GM12865 (cell line): ENCODE results near the gene PAF1.

Experiments
- DNase-seq: peaks from one replicate; pipeline ENCODE4 v3.0.0; 2010; ENCODE audit warnings: low read depth
- H3K4me3 ChIP-seq: 2 replicates; pipeline ENCODE4 v1.5.1; 2011; ENCODE audit warnings: mild to moderate bottlenecking, low read depth, low read length, control low read depth
- TF ChIP-seq, protein P1 (sequence below): IDR thresholded peaks from 2 replicates; pipeline ENCODE4 v1.5.1; 2011; ENCODE audit warnings: low read length, control low read depth, low read depth, inconsistent platforms; ENCODE audit not compliant: insufficient read depth; ENCODE audit errors: missing control alignments

Gene PAF1

DNA sequence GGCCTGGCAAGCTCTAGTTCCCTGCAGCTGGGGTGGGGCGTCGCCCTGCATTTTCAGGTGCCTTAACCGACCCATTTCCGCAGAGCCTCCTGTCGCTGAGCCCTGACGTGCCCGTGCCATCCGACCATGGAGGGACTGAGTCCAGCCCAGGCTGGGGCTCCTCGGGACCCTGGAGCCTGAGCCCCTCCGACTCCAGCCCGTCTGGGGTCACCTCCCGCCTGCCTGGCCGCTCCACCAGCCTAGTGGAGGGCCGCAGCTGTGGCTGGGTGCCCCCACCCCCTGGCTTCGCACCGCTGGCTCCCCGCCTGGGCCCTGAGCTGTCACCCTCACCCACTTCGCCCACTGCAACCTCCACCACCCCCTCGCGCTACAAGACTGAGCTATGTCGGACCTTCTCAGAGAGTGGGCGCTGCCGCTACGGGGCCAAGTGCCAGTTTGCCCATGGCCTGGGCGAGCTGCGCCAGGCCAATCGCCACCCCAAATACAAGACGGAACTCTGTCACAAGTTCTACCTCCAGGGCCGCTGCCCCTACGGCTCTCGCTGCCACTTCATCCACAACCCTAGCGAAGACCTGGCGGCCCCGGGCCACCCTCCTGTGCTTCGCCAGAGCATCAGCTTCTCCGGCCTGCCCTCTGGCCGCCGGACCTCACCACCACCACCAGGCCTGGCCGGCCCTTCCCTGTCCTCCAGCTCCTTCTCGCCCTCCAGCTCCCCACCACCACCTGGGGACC lies 16.9 kb upstream of the PAF1 start:
- TF ChIP-seq, protein P1, sequence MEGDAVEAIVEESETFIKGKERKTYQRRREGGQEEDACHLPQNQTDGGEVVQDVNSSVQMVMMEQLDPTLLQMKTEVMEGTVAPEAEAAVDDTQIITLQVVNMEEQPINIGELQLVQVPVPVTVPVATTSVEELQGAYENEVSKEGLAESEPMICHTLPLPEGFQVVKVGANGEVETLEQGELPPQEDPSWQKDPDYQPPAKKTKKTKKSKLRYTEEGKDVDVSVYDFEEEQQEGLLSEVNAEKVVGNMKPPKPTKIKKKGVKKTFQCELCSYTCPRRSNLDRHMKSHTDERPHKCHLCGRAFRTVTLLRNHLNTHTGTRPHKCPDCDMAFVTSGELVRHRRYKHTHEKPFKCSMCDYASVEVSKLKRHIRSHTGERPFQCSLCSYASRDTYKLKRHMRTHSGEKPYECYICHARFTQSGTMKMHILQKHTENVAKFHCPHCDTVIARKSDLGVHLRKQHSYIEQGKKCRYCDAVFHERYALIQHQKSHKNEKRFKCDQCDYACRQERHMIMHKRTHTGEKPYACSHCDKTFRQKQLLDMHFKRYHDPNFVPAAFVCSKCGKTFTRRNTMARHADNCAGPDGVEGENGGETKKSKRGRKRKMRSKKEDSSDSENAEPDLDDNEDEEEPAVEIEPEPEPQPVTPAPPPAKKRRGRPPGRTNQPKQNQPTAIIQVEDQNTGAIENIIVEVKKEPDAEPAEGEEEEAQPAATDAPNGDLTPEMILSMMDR, result no peak
- peak; percentile 75 for DNase-seq
- peak overlapping the region; percentile 92 for H3K4me3 ChIP-seq

DNA sequence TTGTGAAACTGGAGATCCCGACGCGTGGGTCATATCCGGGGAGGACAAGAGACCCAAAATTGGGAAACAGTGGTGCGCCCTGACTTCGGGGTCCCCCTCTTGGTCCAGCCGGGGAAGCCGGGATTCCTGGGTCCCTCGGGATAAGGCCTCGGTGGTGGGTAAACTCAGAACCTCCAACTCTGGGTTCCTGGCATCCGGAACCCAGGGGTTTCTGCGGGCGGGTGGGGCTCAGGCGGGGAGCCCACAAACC lies 16.4 kb upstream of the PAF1 start:
- TF ChIP-seq, protein P1, result no peak
- no peak for DNase-seq
- H3K4me3 ChIP-seq, result peak overlapping the region; percentile 92

DNA sequence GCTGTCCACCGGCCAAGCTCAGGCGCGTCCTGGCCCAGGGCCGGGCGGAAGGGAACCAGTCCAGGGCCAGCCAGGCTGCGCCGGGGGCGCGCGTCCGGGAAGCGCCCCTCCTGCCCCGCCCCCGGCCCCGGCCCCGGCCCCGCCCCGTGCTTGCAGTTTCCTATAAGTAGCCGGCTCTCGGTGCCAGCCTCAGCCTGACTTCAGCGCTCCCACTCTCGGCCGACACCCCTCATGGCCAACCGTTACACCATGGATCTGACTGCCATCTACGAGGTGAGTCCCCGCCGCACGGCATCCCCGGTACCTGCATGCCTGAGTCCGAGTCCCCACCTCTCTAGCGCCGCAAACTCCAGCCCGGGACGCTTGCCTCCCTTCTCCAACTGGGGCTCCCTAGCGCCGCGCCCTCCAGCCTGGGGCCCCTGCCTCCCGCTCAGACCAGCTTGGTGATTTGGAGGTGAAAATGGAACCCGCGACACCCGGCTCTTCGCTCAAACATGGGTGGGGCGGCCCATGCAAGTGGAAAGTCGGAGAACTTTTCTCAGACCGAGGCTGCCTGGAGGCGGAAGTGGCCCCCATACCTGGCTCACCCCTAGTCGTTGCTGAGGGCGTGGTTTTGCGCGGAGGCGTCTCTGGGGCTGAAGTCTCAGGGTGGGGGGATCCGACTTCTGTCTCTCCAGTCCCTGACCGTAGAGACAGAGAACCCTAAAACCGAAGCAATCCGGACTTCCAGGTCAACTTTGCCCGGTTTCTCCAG lies 15.9 kb upstream of the PAF1 start, which contains the start of gene ZFP36:
Gene ZFP36 (plus strand): TSS at position 192 of the 754 bp plus-strand sequence. CDS start 58 bp downstream, at position 250.
- H3K4me3 ChIP-seq, result peak within 1 kb of the TSS; percentile 92
- DNase-seq, result peak; percentile 95
- TF ChIP-seq, protein P1, result peak; percentile 1

DNA sequence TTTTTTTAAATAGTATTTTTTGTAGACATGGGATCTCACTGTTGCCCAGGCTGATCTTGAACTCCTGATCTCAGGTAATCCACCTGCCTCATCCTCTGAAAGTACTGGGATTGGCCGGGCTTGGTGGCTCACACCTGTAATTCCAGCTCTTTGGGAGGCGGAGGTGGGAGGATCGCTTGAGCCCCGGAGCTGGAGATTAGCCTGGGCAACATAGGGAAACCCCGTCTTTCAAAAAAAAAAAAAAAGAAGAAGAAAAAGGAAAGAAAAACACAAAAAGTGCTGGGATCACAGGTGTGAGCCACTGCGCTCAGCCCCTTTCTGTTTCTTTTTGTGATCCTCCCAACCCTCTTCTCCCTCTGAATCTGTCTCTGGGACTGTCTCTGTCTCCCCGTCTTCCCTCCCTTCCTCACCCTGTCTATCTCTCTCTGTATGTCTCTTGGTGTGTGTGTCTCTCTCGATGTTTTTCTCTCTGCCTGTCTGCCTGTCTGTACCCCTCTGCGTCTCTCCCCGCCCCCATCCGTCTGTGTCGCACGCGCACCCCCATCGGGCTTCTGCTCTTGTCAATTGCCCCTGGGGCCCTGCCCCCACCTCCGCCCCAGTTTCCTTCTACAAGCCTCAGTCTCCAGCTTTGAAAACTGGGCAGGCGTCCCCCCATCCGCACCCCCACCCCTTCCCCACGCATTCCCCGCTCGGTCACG lies 15.2 kb upstream of the PAF1 start:
- peak; percentile 88 for DNase-seq
- TF ChIP-seq, protein P1, result no peak
- H3K4me3 ChIP-seq, result peak overlapping the region; percentile 73

DNA sequence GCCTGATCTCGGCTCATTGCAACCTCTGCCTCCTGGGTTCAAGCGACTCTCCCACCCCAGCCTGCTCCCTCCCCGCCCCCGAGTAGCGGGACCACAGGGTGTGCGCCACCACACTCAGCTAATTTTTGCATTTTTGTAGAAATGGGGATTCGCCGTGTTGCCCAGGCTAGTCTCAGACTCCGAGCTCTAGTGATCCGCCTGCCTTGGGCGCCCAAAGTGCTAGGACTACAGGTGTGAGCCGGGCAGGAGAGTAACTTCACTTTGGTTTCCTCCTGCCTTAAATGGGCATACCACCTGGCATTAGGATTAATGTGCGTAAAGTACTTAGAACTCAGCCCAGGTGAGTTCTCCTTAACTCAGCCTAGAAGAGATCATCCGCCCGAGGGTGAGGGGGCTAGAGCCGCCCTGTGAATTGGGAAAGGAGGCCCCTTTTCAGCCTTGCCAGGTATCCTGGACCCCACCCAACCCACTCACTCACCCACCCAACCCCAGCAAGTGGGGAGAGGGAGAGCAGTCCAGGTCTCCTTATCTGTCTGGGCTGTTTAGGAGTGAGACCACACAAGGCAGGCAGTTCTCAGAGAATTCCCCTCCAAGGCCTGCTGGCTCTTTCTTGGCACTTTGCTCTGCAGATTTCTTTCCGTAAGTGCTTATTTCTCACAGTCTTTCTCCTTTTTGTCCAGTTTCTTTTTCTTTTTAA lies 14.5 kb upstream of the PAF1 start:
- no peak for DNase-seq
- H3K4me3 ChIP-seq, result peak overlapping the region; percentile 73
- TF ChIP-seq, protein P1, result no peak

DNA sequence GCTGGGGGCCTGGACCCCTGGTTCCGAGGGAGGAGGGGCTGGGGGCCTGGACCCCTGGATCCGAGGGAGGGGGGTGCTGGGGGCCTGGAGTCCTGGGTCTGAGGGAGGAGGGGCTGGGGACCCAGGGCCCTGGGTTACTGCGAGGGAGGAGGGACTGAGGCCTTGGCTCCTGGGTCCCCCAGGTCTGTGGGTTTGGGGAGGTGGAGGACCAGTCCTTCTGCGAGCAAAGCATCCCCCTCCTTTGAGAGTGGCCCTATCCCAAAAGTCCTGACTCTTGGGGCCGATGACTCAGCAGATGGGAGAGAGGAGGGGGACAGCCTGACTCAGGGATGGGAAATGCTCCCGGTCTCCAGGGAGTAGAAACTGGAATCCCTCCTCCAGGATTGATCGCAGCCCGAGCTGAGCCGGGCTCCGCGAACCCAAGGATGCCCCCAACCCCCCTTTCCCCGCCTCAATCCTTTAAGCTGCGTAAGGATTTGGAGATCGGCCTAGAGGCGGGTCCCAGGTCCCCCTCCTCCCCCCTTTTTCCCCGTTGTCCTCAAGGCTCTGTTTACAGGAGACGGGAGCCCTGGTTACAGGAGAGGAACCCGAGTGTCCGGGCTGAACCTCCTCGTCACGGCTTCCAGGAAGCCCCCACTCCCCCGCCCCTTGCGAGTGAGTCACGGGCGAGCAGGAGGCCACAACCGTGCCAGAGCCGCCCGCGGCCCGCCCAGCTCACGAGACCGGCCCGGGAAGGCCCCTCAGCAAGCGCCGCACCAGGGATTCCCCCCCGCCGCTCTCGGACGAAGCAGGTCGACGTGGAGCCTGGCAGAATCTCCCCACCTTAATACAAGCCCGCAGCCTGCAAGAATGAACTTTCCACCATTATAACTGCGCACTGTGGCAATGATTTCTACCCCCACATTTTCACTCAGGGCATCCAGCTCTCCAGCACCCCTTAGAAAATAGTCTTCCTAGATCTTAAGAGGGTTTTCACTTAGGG lies 12.7 kb upstream of the PAF1 start:
- H3K4me3 ChIP-seq, result peak overlapping the region; percentile 73
- TF ChIP-seq, protein P1, result no peak
- DNase-seq, result peak; percentile 96
